Kidney epithelial cell (primary cell): ENCODE measurements around the gene KCNMB1. TPM values are rescaled to one million over a fixed set of nuclear protein-coding genes. Genes with fewer than 3 reads are reported as not detected.

Source experiments
- DNase-seq: peaks from one replicate; pipeline ENCODE4 v3.0.0-alpha.2; 2010; ENCODE audit warnings: low read depth
- H3K27me3 ChIP-seq: 2 replicates; pipeline ENCODE4 v1.6.0; 2011; ENCODE audit warnings: low read length; ENCODE audit not compliant: control insufficient read depth, insufficient read depth
- H3K36me3 ChIP-seq: 2 replicates; pipeline ENCODE4 v1.5.1; 2011; ENCODE audit warnings: low read length; ENCODE audit not compliant: control insufficient read depth, insufficient read depth
- H3K4me3 ChIP-seq: 2 replicates; pipeline ENCODE4 v1.5.1; 2011; ENCODE audit warnings: low read depth, mild to moderate bottlenecking, control low read depth, low read length
- total RNA-seq: library from RNA; depleted of rRNA; stranded (reverse); fragments of >200 nt; gene quantifications from 2 replicates; pipeline ENCODE4 v1.2.3, GENCODE V29; 2015
- TF ChIP-seq, protein P1 (sequence below): IDR thresholded peaks from 2 replicates; pipeline ENCODE4 v1.5.1; 2011; ENCODE audit warnings: mild to moderate bottlenecking, moderate library complexity, low read length, control low read depth, inconsistent platforms; ENCODE audit not compliant: insufficient read depth, poor library complexity, severe bottlenecking

Gene KCNMB1, protein sequence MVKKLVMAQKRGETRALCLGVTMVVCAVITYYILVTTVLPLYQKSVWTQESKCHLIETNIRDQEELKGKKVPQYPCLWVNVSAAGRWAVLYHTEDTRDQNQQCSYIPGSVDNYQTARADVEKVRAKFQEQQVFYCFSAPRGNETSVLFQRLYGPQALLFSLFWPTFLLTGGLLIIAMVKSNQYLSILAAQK
- 0.04 TPM in 1 of 2 replicates, not detected in the other for total RNA-seq

- TF ChIP-seq, protein P1, sequence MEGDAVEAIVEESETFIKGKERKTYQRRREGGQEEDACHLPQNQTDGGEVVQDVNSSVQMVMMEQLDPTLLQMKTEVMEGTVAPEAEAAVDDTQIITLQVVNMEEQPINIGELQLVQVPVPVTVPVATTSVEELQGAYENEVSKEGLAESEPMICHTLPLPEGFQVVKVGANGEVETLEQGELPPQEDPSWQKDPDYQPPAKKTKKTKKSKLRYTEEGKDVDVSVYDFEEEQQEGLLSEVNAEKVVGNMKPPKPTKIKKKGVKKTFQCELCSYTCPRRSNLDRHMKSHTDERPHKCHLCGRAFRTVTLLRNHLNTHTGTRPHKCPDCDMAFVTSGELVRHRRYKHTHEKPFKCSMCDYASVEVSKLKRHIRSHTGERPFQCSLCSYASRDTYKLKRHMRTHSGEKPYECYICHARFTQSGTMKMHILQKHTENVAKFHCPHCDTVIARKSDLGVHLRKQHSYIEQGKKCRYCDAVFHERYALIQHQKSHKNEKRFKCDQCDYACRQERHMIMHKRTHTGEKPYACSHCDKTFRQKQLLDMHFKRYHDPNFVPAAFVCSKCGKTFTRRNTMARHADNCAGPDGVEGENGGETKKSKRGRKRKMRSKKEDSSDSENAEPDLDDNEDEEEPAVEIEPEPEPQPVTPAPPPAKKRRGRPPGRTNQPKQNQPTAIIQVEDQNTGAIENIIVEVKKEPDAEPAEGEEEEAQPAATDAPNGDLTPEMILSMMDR: no peak
- no peak for DNase-seq
- peaks cover 7% of the 10 kb centered on the region for H3K27me3 ChIP-seq
Observed at GRCh38 chr5:170388818-170389549, at the start of gene KCNMB1. KCNMB1 (minus strand) TSS chr5:170389367; CDS start chr5:170385447, 3,920 bp downstream.

GRCh38 chr5:170438581-170438980 lies 49.4 kb upstream of the KCNMB1 start:
- DNase-seq: no peak
- TF ChIP-seq, protein P1: no peak
- no peak overlapping the region for H3K4me3 ChIP-seq

More at GRCh38 chr5:170388818-170389549, at the start of gene KCNMB1:
- no peak within 1 kb of the TSS for H3K4me3 ChIP-seq
- H3K36me3 ChIP-seq: no peaks in the 10 kb centered on the region

GRCh38 chr5:170437621-170438375 lies 48.6 kb upstream of the KCNMB1 start:
- H3K36me3 ChIP-seq: no peaks in the 10 kb centered on the region
- no peak for DNase-seq
- TF ChIP-seq, protein P1: no peak
- no peak overlapping the region for H3K4me3 ChIP-seq
- peaks cover 3% of the 10 kb centered on the region for H3K27me3 ChIP-seq

More at GRCh38 chr5:170438581-170438980, 49.4 kb upstream of the KCNMB1 start:
- no peaks in the 10 kb centered on the region for H3K36me3 ChIP-seq
- H3K27me3 ChIP-seq: peaks cover 3% of the 10 kb centered on the region

GRCh38 chr5:170436335-170436734 lies 47.2 kb upstream of the KCNMB1 start:
- no peak for DNase-seq
- Histone ChIP-seq H3K36me3 (no peaks in the 10 kb centered on the region), H3K27me3 (peaks cover 7% of the 10 kb centered on the region), H3K4me3 (no peak overlapping the region)
- TF ChIP-seq, protein P1: no peak

DNA sequence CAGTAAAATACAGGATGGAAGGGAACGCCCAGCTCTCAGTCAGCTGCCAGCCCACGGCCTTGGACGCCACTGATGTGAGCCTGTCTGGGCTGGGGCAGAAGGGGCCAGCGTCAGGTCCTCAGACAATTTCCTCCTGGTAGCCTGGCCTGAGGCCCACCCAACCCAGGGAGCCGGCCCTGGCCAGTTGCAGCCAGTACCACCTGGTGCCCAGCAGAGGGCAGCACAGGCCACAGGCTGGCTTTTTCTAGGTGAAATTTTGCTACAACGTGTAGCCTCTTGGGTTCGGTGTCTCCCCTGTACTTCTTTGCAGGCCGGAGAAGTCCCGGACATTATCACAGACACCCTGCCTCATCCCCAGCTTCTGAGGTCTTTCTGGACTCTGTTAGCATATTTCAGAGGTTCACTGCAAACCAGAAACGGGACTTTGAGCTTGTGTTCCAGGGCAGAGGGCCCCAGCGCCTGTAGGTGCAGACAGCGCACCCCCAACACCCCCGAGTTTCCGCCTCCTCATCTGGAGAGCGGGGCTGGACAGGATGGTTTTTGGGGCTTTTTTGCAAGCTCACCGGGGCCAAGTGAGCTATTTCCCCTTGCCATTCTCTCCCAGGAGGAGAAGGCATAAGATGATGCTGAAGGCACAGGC lies 45.9 kb upstream of the KCNMB1 start:
- Histone ChIP-seq H3K36me3 (no peaks in the 10 kb centered on the region), H3K27me3 (peaks cover 16% of the 10 kb centered on the region), H3K4me3 (no peak overlapping the region)
- TF ChIP-seq, protein P1: peak; percentile 99
- no peak for DNase-seq
